Measurements from ENCODE around the gene HS6ST2.
"Not testable (repeated sequence)": the region's sequence is repeated elsewhere in the genome, so short reads cannot be mapped to it uniquely, and the experiment has no call there.

HS6ST2 gene

DNA sequence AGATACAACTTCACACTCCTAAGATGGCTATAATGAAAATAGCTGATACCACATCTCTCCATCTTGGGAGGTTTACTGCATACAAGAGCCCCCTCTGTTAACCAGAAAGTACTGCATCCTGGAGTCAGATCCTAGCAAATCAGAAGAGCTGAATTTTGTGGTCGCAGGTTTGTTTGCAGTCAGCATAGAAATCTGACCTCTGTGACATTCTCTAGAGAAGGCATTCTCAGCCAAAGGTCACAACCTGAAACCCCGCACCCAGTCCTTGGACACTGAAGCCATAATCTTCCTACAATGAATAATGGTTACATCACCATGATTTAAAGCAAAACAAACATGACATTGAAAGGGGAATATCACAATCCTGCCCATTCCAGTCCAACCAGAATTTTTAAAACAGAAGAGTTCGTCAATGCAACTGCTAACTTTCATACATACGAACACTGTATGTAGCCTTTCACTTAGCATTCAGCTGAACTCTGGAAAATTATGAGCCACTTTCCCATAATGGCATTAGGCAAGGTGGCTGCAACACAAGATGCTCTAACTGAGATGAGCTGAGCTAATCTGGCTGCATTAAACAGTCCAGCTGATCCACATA lies 17.6 kb downstream of the HS6ST2 start:
- no peak for DNase-seq

DNA sequence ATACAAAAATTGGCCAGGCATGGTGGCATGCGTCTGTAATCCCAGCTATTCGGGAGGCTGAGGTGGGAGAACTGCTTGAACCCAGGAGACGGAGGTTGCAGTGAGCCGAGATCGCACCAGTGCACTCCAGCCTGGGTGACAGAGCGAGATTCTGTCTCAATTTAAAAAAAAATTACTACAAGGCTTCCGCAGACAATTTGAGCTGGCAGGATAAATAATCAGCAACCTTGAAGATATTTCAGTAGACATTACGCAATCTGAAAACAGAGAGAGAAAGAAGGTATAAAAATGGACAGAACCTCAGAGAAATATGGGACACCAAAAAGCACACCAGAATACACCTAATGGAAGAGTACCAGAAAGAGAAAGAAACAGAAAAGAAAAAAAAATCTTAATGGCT lies 25.3 kb downstream of the HS6ST2 start:
- DNase-seq: no peak

DNA sequence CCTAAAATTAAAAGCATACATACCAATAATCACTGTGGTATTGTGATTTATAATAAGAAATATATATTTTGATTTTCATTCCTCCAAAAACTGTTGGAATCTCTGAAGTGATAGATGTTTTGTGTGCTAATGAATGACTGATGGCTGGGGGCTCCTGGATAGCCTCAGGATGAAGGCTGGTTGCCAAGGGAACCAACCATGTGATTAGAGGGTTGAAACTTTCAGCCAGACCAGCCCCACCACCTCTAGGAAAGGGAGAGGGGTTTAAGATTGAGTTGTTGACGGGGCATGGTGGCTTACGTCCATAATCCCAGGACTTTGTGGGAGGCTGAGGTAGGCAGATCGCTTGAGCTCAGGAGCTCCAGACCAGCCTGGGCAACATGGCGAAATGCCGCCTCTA lies 34.0 kb downstream of the HS6ST2 start:
- no peak for DNase-seq

DNA sequence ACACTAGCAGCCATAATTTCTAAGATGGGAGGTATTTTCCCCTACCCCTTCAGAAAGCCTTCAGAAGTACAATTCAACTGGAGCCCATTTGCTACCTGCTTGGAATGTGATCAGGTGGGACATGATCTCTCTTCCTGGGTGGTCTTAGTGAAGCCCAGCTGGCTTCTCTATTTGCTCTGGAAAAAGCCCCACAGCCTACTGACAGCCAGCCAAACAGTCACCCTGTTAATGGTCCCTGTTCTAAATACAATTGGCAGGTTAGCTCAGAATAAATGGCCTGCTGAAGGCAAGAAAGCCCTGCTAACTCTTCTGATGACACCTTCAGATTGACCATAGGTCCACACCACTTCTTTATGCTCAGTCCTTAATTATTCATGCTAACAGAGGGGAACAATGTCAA lies 39.9 kb downstream of the HS6ST2 start:
- no peak for DNase-seq

DNA sequence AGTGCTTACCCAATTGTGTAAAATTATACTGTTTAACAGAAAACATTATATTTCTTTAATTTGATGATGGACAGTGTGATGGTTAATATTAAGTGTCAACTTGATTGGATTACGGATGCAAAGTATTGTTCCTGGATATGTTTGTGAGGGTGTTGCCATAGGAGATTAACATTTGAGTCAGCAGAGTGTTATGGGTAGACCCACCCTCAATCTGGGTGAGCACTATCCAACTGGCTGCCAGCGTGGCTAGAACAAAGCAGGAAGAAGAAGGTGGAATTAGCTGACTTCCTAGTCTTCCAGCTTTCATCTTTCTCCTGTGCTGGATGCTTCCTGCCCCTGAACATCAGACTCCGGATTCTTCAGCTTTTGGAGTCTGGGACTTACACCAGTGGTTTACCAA lies 42.1 kb downstream of the HS6ST2 start:
- DNase-seq: no peak

DNA sequence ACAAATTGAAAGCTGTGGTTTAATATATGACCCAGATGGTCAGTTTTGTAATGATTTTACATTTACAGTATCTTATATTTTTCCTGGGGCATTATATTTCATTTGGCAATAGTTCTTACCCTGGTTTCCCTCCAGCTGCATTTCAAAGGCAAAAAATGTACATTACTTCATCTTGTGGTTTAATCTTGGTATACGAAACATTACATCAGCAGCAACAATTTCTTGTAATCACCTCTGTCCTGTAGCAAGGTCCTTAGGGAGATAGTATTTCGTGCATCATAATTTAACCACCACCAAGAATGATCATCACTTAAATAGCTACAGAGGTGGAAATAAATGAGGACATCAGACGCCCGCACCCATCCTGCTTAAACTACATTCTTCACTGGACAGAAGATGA lies 48.8 kb downstream of the HS6ST2 start:
- no peak for DNase-seq

DNA sequence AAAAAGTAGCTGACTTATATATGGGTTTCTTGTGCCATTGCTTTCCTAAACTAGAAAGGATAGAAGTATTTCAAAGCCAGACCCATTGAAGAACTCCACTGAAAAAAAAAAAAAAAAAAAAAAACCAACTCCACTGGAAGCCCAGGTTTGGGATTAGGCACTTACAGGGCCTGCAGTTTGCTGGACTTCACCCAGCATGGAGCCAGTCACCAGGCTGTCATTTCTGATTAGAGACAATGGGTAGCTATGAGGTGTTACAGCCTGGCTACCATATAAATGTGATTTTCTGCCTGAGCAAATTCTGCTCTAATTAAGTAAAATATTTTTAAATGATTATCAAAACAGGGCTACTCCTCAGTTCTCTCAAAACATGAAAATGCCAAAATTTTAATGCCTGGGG lies 49.5 kb downstream of the HS6ST2 start:
- no peak for DNase-seq

DNA sequence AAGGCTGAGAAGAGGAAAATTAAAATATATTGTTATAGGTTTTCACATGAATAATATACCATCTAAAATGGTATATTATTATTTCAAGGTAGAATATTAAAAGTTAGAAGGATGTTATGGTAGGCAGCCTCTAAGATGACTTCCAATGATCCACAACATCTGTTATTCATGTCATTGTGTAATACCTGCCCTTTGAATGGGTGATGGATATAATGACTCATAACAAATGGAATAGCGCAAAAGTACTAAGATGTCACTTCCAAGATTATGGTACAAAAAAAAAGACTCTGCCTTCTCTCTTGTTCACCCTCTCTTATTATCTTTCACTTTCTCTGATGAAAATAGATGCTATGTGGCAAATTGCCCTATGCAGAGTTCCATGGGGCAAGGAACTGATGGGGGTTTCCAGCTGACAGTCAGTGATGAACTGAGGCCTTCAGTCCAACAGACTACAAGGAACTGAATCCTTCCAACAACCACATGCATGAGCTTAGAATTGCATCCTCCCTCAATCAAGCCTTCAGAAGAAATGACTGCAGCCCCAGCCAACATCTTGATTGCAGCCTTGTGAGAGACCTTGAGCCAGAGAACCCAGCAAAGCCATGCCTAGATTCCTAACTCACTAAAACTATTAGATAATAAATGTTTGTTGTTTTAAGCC lies 57.7 kb downstream of the HS6ST2 start:
- no peak for DNase-seq

DNA sequence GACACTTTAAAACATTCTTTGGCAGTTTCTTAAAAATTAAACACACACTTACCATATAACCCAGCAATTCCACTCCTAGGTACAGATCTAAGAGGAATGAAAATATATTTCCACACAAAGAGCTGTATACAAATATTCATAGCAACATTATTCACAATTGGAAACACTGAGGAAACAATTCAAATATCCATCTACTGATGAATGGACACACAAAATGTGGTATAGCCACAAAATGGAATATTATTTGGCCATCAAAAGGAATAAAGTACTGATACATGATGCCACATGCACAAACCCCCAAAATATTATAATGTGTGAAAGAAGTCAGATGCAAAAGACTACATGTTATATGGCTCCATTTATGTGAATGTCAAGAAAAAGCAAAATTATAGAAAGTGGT lies 70.9 kb downstream of the HS6ST2 start:
- no peak for DNase-seq

DNA sequence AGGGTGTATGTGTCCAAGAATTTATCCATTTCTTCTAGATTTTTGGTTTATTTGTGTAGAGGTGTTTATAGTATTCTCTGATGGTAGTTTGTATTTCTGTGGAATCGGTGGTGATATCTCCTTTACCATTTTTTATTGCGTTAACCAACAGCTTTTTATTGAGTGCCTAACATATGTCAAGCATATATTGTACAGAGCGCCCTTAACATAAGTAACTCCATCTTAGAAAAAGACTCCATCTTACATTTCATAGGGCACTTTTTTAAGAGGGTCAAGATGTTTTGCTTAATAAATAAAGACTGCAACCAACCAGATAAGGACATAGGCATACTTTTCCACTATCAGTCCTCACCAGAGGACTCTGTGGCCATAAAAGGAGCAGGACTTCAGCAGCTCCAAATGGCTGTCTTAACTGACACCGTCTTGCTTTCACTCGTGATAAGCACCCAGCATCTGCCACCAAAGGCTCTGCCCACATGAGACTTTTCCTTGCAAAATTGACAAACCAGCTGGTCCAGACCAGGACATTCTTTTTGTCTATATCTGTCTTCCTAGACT lies 75.0 kb downstream of the HS6ST2 start:
- DNase-seq: no peak

DNA sequence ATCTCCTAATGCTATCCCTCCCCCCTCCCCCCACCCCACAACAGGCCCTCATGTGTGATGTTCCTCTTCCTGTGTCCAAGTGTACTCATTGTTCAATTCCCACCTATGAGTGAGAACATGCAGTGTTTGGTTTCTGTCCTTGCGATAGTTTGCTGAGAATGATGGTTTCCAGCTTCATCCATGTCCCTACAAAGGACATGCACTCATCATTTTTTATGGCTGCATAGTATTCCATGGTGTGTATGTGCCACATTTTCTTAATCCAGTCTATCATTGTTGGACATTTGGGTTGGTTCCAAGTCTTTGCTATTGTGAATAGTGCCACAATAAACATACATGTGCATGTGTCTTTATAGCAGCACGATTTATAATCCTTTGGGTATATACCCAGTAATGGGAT lies 77.7 kb downstream of the HS6ST2 start:
- not testable (repeated sequence) for DNase-seq

DNA sequence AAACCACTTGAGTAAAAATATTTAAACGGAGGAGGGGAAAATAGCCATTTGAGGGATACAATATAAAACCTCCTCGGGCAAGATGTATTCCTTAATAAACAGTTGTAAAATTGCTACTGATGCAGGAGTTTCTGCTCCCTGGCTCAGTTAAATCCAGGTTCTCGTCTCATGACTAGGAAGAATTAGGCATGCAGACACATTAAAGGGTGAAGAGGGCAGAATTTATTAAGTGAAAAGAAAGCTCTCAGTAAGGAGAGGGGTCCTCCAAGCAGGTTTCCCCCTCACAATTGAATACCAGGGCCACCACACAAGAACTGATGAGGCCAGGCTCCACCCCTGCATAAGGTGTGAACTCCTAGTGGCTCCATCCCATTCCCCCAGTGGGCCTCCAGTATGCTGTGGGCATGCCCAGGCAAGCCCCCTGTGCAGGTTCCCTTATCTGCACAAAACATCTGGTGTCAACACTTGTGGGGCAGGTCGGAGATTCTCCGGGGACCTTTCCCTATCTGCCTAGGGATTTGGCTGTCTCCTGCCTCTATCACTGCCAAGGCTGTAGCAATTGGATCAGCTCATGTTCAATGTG lies 80.4 kb downstream of the HS6ST2 start:
- DNase-seq: no peak

DNA sequence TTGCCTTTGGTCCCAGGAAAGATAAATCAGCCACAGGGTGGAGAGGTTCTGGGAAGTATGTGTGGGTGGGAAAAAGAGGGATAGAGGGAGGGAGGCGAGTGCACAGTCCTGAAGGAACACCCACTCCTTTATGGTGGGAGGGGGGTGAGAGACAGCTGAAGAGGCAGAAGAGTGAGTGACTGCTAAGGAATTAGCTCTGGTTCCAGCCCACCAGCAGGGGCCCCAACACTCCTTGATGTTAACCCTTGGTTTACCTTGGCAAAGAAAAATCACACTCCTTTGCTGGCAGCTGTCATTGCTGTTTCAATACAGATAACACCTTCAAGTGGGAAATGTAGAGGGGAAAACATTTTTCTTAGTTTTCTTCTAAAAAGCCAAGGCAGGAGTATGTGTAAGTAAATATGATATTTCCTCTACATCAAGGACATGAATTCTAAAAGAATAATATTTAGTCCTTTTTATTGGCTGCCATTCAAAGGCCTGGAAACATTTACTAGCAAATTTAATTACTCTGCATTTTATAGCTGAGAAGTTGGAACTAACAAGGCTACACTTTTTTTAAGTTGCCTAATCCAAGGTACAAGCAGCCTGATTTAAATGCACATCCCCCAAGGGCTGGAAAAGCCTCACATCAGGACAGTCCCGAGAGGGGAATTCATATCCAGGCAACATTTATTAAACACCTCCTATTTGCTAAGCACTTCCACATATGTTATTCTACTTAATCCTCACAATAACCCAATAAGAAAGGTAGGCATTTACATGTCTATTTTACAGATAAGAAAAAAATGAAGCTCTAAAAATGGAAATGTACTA lies 81.7 kb downstream of the HS6ST2 start:
- no peak for DNase-seq

DNA sequence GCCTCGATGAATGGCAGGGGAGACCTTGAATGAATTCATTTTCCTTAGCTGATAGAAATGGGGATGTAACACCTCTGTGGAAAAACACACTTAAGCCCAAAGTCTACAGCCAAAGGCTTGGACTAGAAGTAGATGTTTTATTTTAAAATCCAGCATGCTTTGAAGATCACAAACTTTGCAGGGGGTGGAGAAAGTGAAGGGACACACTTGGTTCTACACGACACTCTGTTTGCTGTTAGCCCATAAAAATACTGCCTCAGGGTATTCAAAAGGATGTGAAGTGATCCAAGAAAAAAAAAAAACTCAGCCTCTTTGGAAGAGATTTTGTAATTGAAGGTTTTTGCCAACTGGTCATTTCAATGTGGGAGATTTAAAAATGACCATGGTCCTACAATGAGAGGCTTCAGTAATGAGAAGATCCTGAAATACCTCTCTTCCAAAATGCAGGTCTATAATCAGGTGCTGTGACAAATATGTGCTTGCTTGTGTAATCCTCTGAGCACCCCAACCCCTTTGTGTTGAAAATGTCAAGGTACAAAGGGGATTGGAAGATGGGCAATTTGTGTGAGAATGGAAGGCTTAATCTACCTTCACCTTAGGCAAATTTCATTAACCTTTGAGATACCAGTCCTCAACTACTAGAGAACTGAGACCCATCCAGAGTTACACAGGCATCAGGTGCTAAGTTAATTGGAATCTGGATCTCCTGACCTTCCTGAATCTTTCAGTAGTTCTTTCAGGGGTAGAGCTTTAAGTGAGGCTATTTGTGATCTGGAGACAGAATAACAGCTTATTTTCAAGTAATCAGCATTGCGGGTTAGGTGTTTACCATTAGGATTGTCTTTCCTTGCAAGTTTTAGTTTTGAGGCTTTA lies 82.5 kb downstream of the HS6ST2 start:
- no peak for DNase-seq

DNA sequence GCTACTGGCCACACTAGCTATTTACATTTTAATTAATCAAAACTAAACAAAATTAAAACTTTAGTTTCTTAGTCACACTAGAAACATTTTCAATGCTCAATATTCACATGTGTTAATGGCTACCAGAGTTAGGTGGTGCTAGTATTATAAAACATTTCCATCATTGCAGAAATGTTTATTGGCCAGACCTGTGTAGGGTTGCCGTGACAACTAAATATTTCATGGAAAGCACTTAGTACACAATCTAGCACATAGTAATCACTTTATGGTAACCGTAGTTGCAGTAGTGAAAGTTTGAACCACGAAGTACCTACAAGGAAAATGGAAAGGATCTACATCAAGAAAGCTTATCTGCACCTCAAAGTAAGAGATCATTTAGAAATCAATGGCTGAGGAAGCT lies 95.9 kb downstream of the HS6ST2 start:
- no peak for DNase-seq

DNA sequence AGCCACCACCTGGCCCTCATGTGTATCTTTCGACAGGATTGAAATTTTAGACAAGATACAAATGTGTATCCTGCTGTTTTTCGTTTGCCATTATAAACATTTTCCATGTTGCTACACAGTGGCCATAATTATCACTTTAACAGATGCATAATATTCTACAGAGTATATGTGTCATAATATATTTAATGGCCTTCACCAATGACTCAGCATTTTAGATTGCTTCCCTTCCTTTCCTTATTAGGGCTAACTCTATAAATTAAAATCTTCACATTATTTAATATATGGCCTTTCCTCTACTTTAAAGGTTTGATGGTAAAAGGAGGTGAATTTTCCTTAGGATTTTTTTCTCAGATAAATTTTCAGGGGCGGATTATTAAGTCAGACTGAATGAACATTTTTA lies 97.4 kb downstream of the HS6ST2 start:
- DNase-seq: no peak

DNA sequence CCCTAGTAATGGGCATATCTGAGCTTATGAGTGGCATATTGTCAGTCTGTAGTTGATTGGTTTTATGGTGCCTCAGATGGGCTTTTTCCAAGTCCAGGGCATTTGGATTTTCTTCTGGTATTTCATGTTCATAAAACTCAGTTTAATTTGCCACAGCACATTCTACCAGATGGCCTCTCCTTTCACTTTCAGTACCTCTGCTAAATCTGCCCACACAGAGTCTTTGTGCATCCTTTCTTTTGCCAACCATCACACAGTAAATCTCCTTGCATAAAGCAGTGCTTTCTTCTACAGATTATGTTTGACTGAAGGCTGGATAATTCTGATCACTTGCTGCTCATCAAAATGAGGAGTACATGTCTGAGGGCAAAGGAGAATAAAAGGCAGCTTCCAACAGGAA lies 98.2 kb downstream of the HS6ST2 start:
- no peak for DNase-seq

DNA sequence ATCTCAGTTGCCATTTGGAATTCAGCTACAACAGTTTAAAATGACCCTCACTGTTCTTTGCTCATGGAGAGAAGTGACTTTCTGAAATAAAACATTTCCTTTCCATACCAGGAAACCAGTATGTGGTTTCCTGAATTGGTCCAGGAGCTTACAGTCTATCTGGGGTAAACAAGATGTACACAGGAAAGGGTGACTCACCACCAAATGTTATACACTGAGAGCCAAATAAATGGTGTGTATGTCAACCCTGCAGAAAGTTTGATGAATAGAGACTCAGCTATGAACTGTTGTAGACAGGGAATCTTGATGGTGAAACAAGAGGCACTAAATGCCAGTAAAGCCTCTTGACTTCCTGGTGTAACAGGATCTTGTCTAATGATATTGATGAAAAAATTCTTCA lies 100.4 kb downstream of the HS6ST2 start:
- no peak for DNase-seq

DNA sequence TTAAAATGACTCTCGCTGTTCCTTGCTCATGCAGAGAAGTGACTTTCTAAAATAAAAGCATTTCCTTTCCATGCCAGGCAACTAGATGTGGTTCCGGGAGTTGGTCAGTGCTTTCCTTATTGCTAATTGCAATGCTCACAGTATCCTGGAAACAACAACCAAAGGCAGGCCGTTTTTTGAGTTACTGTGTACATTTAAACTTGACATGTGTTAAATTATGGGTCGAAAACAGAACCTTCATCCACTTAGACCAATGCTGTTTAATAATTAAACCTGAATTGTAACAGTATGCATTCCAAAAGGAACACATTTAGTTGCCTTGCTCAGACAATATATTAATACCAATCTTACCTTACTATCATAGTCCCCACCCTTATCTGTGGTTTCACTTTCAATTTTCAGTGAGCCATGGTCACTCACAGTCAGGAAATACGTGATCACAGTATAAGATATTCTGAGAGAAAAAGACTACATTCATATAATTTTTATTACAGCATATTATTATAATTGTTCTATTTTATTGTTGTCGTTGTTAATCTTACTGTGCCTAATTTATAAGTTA lies 102.6 kb downstream of the HS6ST2 start:
- no peak for DNase-seq

DNA sequence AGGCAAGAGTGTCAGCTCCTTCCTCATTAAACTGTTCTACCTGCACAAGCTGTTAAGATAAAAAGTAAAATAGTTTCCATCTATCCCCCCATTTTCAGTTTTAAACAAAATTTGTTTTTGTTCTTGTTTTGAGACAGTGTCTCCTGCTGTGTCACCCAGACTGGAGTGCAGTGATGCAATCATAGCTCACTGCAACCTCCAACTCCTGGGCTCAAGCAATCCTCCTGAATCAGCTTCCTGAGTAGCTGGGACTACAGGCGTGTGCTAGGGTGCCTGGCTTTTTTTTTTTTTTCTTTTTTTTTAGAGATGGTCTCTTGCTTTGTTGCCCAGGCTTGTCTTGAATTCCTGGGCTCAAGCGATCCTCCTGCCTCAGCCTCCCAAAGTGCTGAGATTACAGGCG lies 105.4 kb downstream of the HS6ST2 start:
- no peak for DNase-seq

DNA sequence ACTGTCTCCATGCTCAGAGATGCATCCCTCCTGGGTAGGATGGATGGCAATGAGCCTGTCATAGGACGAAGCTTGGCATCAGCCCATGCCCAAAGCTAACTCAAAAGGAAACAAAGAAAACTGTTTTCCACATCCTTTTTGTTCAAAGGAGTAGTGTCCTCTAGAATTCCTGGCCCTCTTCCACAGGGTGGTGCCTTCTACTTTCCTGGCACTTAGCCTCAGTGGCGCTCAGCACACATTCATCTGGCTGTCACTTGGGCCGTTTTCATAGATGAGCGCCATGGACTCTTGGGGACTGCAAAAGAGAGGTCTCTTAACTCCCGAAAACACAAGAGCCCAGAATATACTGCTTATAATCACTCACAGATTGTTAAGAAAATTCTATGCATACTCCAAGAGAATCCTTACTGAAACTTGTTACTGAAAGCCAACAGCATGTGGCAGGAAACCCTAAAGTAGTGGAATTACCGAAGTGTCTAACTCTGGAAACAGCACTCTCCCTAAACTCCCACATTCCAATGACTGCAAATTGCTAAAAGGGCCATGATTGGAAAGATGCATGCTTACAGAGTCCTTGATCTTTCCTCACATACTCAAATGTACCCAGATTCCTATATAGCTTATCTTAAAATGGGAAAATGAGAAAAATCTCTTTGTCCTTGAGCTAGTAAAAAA lies 110.0 kb downstream of the HS6ST2 start:
- no peak for DNase-seq

DNA sequence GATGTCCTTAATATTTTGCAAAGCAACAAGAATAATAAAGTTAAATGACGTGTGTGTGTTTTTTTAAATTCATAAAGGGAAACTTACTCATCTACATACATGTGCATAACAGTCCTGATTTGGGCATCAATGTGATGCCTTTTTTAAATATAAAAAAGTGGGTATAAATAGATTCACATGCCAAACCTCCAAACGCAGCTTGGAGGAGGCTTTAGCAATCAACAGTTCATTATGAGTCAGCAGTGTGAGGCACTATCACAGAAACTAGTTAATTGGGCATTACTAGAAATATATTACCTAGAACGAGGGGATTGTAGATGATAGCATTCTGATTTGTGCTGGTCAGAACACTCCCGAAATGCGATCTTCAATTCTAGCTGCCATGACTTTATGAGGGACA lies 115.1 kb downstream of the HS6ST2 start:
- no peak for DNase-seq

Data from cortex of kidney (tissue), 1 donor.